Neural progenitor cell (in vitro differentiated cells): ENCODE data around the gene CLDN20. TPM values are rescaled to one million over a fixed set of nuclear protein-coding genes. Genes with fewer than 3 reads are reported as not detected.

Experiments
- DNase-seq: peaks from one replicate; pipeline ENCODE4 v3.0.0-alpha.2; 2016; ENCODE audit warnings: low spot score
- H2AFZ ChIP-seq: fragments of 200-600 bp; sonication (generic); replicated peaks from 2 replicates; pipeline ENCODE4 v1.6.1; 2016; ENCODE audit warnings: antibody characterized with exemption
- H3F3A ChIP-seq: fragments of 200-600 bp; sonication (generic); 2 replicates; pipeline ENCODE4 v1.6.1; 2016; ENCODE audit warnings: antibody characterized with exemption, low read depth
- H3K27ac ChIP-seq: fragments of 200-600 bp; sonication (generic); 2 replicates; pipeline ENCODE4 v1.5.1; 2016; ENCODE audit warnings: mild to moderate bottlenecking
- H3K27me3 ChIP-seq: fragments of 200-600 bp; sonication (generic); 2 replicates; pipeline ENCODE4 v1.6.1; 2016; ENCODE audit warnings: mild to moderate bottlenecking, moderate library complexity
- H3K36me3 ChIP-seq: fragments of 200-600 bp; sonication (generic); 2 replicates; pipeline ENCODE4 v1.5.1; 2016
- H3K4me1 ChIP-seq: fragments of 200-600 bp; sonication (generic); 2 replicates; pipeline ENCODE4 v1.6.1; 2016; ENCODE audit warnings: mixed run types
- H3K4me2 ChIP-seq: fragments of 200-600 bp; sonication (generic); 2 replicates; pipeline ENCODE4 v1.6.1; 2016
- H3K4me3 ChIP-seq: fragments of 200-600 bp; sonication (generic); 2 replicates; pipeline ENCODE4 v1.5.1; 2016
- H3K79me2 ChIP-seq: fragments of 200-600 bp; sonication (generic); 2 replicates; pipeline ENCODE4 v1.6.1; 2016; ENCODE audit warnings: low read depth
- H3K9ac ChIP-seq: fragments of 200-600 bp; sonication (generic); 2 replicates; pipeline ENCODE4 v1.6.1; 2016
- H3K9me3 ChIP-seq: fragments of 200-600 bp; sonication (generic); 2 replicates; pipeline ENCODE4 v1.5.1; 2016; ENCODE audit warnings: low read depth
- H4K20me1 ChIP-seq: fragments of 200-600 bp; sonication (generic); 2 replicates; pipeline ENCODE4 v1.6.1; 2016; ENCODE audit warnings: low read depth
- H3K27ac Mint-ChIP-seq: 3 replicates; pipeline ENCODE4 v1.8.0; 2021; ENCODE audit warnings: mixed read lengths
- H3K27me3 Mint-ChIP-seq: 2 replicates; pipeline ENCODE4 v1.8.0; 2022; ENCODE audit warnings: low read depth, mild to moderate bottlenecking, inconsistent platforms, moderate library complexity, mixed read lengths; ENCODE audit not compliant: insufficient read depth
- H3K36me3 Mint-ChIP-seq: 3 replicates; pipeline ENCODE4 v1.8.0; 2021; ENCODE audit warnings: mixed read lengths
- H3K4me1 Mint-ChIP-seq: 3 replicates; pipeline ENCODE4 v1.8.0; 2021; ENCODE audit warnings: mixed read lengths
- H3K4me3 Mint-ChIP-seq: 3 replicates; pipeline ENCODE4 v1.8.0; 2021; ENCODE audit warnings: mild to moderate bottlenecking, moderate library complexity, mixed read lengths
- H3K9me3 Mint-ChIP-seq: 3 replicates; pipeline ENCODE4 v1.8.0; 2020; ENCODE audit warnings: mixed read lengths
- CTCF ChIP-seq: fragments of 200-600 bp; sonication (generic); IDR thresholded peaks from 2 replicates; pipeline ENCODE4 v1.5.1; 2017; ENCODE audit warnings: antibody characterized with exemption, mild to moderate bottlenecking
- EZH2 ChIP-seq: fragments of 200-600 bp; sonication (generic); IDR thresholded peaks from 2 replicates; pipeline ENCODE4 v1.6.1; 2017; ENCODE audit warnings: antibody characterized with exemption, mild to moderate bottlenecking, moderate library complexity
- EZH2phosphoT487 ChIP-seq: fragments of 200-600 bp; sonication (generic); IDR thresholded peaks from 2 replicates; pipeline ENCODE4 v1.6.1; 2017; ENCODE audit warnings: antibody characterized with exemption
- total RNA-seq: library from RNA; depleted of rRNA; stranded (reverse); fragments of >200 nt; gene quantifications from 2 replicates; pipeline ENCODE4 v1.2.3, GENCODE V29; 2015; ENCODE audit warnings: low replicate concordance

CLDN20 gene
- total RNA-seq, 1 donor from 2014 or later = not detected

GRCh38 chr6:155259204-155259603, 4.6 kb upstream of the CLDN20 start:
- peaks cover 6% of the 10 kb centered on the region for H3K36me3 ChIP-seq

GRCh38 chr6:155259897-155260296, 3.9 kb upstream of the CLDN20 start:
- Mint-ChIP-seq H3K4me3 (no peak overlapping the region), H3K27ac (no peak overlapping the region), H3K36me3 (peaks cover 27% of the 10 kb centered on the region), H3K4me1 (peaks cover 28% of the 10 kb centered on the region), H3K27me3 (no peaks in the 10 kb centered on the region), H3K9me3 (no peaks in the 10 kb centered on the region)
- H3K27me3 ChIP-seq = no peaks in the 10 kb centered on the region
- TF ChIP-seq EZH2 (no peak), CTCF (no peak), EZH2phosphoT487 (no peak)
- DNase-seq = no peak
- no peaks in the 10 kb centered on the region for H4K20me1 ChIP-seq
- H3K27ac ChIP-seq = peak overlapping the region; percentile 14
- H2AFZ ChIP-seq = no peak overlapping the region
- peaks cover 4% of the 10 kb centered on the region for H3K36me3 ChIP-seq
- peaks cover 10% of the 10 kb centered on the region for H3F3A ChIP-seq
- no peaks in the 10 kb centered on the region for H3K79me2 ChIP-seq
- no peak overlapping the region for H3K9ac ChIP-seq
- no peak overlapping the region for H3K4me2 ChIP-seq
- H3K4me3 ChIP-seq = no peak overlapping the region
- H3K4me1 ChIP-seq = peaks cover 18% of the 10 kb centered on the region
- H3K9me3 ChIP-seq = no peaks in the 10 kb centered on the region

More at GRCh38 chr6:155259204-155259603, 4.6 kb upstream of the CLDN20 start:
- no peak for DNase-seq
- H2AFZ ChIP-seq = no peak overlapping the region
- H3K79me2 ChIP-seq = no peaks in the 10 kb centered on the region
- peaks cover 18% of the 10 kb centered on the region for H3K4me1 ChIP-seq
- no peak overlapping the region for H3K27ac Mint-ChIP-seq
- TF ChIP-seq CTCF (no peak), EZH2 (no peak), EZH2phosphoT487 (no peak)
- H3K4me3 ChIP-seq = no peak overlapping the region
- no peaks in the 10 kb centered on the region for H3K9me3 ChIP-seq
- no peak overlapping the region for H3K4me2 ChIP-seq
- H4K20me1 ChIP-seq = no peaks in the 10 kb centered on the region
- no peaks in the 10 kb centered on the region for H3K9me3 Mint-ChIP-seq
- H3K27ac ChIP-seq = no peak overlapping the region
- peaks cover 10% of the 10 kb centered on the region for H3F3A ChIP-seq
- peaks cover 27% of the 10 kb centered on the region for H3K36me3 Mint-ChIP-seq
- no peak overlapping the region for H3K4me3 Mint-ChIP-seq
- H3K9ac ChIP-seq = no peak overlapping the region
- H3K27me3 Mint-ChIP-seq = no peaks in the 10 kb centered on the region
- peaks cover 28% of the 10 kb centered on the region for H3K4me1 Mint-ChIP-seq
- no peaks in the 10 kb centered on the region for H3K27me3 ChIP-seq

- H3K4me3 Mint-ChIP-seq = no peak overlapping the region
- H4K20me1 ChIP-seq = no peaks in the 10 kb centered on the region
- peak overlapping the region; percentile 45 for H3K4me2 ChIP-seq
- no peaks in the 10 kb centered on the region for H3K79me2 ChIP-seq
- DNase-seq = no peak
- H3K36me3 ChIP-seq = no peaks in the 10 kb centered on the region
- no peak overlapping the region for H3K27ac ChIP-seq
- no peak overlapping the region for H3K4me3 ChIP-seq
- TF ChIP-seq EZH2 = no peak
- TF ChIP-seq EZH2phosphoT487 = no peak
- TF ChIP-seq CTCF = no peak
- H3K4me1 Mint-ChIP-seq = peaks cover 28% of the 10 kb centered on the region
- H3K27me3 Mint-ChIP-seq = no peaks in the 10 kb centered on the region
- H3K27ac Mint-ChIP-seq = no peak overlapping the region
- no peaks in the 10 kb centered on the region for H3K9me3 ChIP-seq
- no peak overlapping the region for H3K9ac ChIP-seq
- peaks cover 21% of the 10 kb centered on the region for H3K36me3 Mint-ChIP-seq
- H3K4me1 ChIP-seq = peaks cover 18% of the 10 kb centered on the region
- no peaks in the 10 kb centered on the region for H3K9me3 Mint-ChIP-seq
- H3F3A ChIP-seq = peaks cover 10% of the 10 kb centered on the region
- H2AFZ ChIP-seq = no peak overlapping the region
- no peaks in the 10 kb centered on the region for H3K27me3 ChIP-seq
Observed at GRCh38 chr6:155260686-155261085, 3.1 kb upstream of the CLDN20 start.
